Measurements from ENCODE around the gene SEPHS1. TPM values are rescaled to one million over a fixed set of nuclear protein-coding genes. Genes with fewer than 3 reads are reported as not detected.

Gene SEPHS1
- total and polyA plus RNA-seq, 2 of the 8 experiments (the other 6 are each of a cell fraction or from before 2014, with no cell fraction given) = 270 to 683 TPM

GRCh38 chr10:13302821-13303555, 45.1 kb downstream of the SEPHS1 start (continued):
- TF ChIP-seq E2F6 (IDR thresholded peaks at IDR 0.05) = no peak
- no peak; the same call in 1 of the 2 replicates for TF ChIP-seq ATF2 (IDR thresholded peaks at IDR 0.05; ENCODE audit: low read length)
- TF ChIP-seq POU5F1 (IDR thresholded peaks at IDR 0.05; ENCODE audit: low read depth, low read length) = no peak

Data from H1 (cell line).